GM18507 (cell line): ENCODE results near the gene PRKCE.

Source experiments
- DNase-seq: peaks from one replicate; pipeline ENCODE4 v3.0.0; 2011; ENCODE audit warnings: low read depth; ENCODE audit not compliant: insufficient read length; ENCODE audit errors: extremely low spot score
- FAIRE-seq: peaks from 2 replicates; lab custom pipeline; 2011; peaks lifted over from hg19 to GRCh38; lab: Jason Lieb, UNC

PRKCE gene

DNA sequence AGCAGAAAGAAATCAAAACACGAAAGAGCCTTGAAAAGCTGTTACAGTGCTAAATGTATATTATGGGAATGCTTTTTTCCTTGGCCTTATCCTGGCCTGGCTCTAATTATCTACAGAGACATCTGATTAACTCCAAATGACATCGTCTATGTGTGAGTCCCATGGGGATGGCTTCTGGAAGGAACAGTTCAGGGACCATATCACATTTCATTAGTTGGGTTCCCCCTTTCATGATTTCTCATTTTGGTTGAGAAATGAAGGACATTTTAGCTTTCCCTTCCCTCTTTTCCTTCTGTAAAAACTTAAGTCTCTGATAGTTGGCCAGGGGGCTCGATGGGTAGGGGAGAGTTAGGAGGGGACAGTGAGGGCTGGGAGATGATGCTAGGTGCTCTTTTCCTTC, 116.7 kb downstream of the PRKCE start:
- no peak for FAIRE-seq
- no peak for DNase-seq

DNA sequence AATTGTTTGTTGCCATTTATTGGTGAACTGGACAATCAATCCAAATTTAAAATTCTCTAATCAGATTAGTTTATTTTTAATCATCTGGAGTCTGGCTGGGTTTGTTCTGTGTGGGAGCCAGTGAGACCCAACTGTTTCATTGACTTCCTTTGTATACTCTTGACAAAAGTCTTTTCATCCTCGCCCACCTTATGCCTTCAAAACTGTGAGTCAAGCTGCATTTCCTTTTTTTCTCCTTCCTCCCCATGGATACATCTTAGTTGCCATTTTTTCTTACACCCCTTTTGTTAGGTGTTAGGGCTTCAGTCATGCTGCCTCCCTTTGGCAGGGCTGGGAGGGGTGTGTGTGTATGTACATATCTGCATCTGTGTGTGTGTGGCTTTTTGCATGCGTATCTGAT, 117.6 kb downstream of the PRKCE start:
- no peak for FAIRE-seq
- DNase-seq, result no peak

DNA sequence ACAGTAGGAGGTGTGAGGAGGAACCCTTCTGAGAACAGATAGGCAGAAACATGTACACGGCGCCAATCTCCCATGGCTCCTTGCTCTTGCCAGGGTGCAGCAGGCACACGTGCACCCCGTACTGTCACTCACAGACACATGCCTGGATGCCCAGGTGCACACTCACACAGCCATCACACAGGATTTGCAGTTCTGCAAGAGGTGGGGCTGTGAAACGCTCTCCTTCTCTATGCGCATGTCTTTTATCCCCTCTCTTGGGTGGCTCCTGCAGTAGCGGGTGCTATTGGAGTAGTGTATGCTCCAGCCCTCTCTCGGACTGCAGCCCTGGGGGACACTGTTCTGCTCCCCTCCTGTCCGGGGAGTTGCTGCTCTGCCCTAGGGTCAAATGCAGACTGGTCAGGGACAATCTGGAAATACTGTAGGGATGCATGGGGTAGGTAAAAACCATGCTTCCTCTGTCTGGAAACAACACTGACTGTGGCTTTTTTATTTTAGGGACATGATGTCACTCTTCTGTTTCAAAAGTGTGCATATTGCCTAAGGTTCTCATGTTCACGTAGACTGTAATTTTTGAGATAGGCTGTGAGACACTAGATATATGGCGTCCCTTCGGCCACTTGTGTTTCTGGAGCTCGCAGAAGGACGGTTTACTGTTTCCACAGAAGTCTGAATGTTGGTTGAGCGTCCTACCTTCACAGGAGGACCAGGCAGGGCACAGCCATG, 118.5 kb downstream of the PRKCE start:
- DNase-seq (no peak), FAIRE-seq (no peak)

GRCh38 chr2:45770811-45771210, 119.3 kb downstream of the PRKCE start:
- FAIRE-seq (no peak), DNase-seq (no peak)

GRCh38 chr2:45771261-45771660, 119.8 kb downstream of the PRKCE start:
- DNase-seq (no peak), FAIRE-seq (no peak)

- FAIRE-seq, result no peak
Observed at GRCh38 chr2:45772038-45772437, 120.6 kb downstream of the PRKCE start.

GRCh38 chr2:45773909-45774308, 122.4 kb downstream of the PRKCE start:
- DNase-seq, result no peak
- FAIRE-seq, result no peak

More at GRCh38 chr2:45772038-45772437, 120.6 kb downstream of the PRKCE start:
- DNase-seq, result no peak

- DNase-seq (no peak), FAIRE-seq (no peak)
Observed at GRCh38 chr2:45774688-45775244, 123.3 kb downstream of the PRKCE start.

DNA sequence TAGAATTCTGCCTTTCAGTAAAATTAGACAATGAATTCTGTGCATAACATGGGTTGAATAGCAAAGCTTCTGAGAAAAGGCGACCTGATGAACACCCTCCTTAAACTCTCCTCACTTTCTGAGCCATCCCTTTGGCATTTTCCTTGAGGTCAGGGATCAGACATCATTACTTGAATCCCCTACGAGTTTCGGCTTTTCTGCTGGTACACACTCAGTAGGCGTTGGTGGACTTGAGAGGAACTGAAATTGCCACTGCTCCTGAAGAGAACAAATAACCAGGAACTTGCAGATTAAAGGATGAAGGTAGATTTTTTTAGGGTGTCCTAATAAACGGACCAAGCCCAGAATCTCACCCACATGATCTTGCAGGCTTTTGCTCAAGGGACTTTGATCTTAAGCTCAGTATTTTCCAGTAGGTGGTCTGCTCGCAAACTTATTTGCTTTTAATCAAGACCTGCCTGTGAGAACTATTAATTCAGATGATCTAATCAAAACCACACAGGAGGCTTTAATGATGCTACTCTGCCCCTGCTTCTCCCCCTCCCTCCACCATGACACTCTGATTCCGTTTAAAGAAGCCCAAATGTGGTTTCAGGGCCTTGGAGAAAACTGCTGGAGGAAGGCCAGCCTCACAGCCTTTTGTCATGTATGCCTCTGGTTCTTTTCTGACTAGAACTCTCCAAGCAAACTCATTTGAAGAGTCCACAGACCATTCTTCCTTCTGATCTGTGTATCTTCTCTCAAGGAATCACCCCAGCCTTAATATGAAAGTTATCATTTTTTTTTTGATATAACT, 124.9 kb downstream of the PRKCE start:
- no peak for DNase-seq
- no peak for FAIRE-seq

DNA sequence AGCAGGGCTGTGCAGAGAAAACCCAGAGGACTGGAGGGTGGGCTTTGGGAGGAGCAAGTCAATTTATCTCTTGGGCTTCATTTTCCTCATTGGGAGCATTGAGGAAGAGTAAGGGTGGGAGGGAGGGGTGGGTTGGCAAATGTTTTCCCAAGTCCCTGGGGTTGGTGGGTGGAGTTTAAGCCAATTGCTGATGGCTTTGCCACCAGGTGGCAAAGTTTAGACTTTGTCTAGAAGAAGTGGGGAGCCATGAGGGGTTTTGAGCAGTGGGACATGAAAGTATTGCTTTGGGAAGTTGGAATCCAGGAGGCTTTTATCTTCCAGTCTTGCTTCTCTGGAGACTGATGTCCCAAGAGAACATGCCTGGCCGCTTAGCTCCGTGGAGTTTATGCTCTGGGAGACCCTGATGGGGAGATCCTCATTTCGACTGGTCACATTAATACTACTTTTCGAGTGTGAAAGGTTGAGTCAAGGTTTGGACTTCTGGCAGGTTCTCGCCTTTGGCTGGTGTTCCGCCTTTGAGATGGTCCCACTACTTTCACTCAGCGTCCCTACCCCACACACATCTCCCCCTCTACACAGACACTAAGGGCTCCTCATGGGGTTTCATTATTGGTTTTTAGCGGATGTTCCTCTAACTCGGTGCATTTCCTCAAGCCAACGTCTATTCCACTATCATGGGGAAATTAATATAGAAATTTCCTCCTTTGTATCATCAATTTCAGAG, 126.7 kb downstream of the PRKCE start:
- DNase-seq, result no peak
- no peak for FAIRE-seq

GRCh38 chr2:45778720-45779171, 127.3 kb downstream of the PRKCE start:
- FAIRE-seq, result peak; percentile 77
- DNase-seq, result peak; percentile 50

DNA sequence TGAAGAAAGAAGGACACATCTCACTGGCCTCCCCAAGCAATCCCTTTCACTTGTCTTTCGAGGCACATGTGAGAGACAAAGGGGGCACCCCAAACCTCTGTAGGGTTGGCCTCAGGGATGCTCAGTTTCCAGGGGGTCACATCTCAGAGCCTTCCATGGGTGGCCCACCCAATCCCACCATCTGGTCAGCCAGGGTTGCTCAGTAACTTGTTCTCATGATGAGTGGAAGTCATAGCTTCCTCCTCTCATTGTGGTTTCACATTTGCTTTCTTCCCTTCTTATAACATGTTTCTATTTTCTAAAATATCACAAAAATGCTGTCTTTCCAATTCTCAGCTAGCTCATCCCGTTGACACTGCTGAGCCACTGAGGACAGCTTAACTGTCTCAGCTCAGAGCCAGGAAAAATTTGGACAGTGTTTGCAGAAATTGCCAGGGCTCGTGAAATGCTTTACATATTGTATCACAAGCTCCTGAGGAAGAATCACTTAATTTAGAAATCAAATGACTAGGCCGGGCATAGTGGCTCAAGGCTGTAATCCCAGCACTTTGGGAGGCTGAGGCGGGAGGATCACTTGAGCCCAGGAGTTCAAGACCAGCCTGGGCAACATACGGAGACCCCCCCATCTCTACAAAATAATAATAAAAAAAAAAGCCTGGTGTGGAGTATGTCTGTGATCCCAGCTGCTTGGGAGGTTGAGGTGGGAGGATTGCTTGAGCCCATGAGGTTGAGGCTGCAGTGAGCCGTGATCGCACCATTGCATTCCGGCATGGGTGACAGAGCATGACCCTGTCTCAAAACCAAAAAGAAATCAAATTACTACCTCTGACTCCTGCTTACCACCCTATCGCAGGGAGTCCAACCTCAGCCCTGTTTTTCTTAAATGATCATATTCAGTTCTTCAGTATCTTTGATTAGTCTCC, 129.3 kb downstream of the PRKCE start:
- DNase-seq, result no peak

DNA sequence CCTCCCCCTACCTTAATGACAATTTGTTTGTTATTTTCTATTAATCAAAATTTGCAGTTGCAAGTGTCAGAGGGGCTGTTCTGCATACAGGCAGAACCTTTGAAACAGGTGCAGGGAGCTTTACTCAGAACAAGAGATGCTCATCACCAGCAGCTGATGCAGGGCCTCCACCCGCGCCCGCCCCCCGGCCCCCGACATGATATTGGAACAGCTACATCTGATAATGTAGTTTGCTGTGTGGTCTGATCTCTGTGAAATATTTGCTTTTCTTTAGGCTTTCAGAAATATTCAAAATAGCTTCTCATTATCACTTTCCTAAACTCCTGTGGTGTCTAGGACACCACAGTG, 130.0 kb downstream of the PRKCE start:
- peak; percentile 9 for DNase-seq
- FAIRE-seq, result no peak

More for the DNA sequence above, 129.3 kb downstream of the PRKCE start:
- peak; percentile 69 for FAIRE-seq

DNA sequence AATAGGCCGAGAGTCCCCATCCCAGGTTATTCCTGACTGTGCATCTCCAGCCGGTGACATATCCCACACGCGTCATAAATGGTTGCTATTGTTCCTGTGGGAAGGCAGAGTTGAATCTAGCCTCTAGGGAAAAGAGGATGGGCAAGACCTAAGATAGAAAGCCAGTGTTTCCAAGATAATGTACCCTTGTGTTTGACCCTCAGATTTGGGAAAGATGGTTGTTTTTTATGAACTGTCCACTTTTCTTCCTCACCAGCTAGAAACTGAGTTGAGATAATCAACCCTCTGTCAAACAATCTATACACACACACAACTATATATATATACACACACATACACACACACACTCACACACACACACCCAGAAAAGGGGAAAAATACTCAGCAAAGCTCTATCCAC, 131.0 kb downstream of the PRKCE start:
- DNase-seq, result no peak
- no peak for FAIRE-seq

GRCh38 chr2:45782986-45783385, 131.5 kb downstream of the PRKCE start:
- DNase-seq, result no peak
- no peak for FAIRE-seq

DNA sequence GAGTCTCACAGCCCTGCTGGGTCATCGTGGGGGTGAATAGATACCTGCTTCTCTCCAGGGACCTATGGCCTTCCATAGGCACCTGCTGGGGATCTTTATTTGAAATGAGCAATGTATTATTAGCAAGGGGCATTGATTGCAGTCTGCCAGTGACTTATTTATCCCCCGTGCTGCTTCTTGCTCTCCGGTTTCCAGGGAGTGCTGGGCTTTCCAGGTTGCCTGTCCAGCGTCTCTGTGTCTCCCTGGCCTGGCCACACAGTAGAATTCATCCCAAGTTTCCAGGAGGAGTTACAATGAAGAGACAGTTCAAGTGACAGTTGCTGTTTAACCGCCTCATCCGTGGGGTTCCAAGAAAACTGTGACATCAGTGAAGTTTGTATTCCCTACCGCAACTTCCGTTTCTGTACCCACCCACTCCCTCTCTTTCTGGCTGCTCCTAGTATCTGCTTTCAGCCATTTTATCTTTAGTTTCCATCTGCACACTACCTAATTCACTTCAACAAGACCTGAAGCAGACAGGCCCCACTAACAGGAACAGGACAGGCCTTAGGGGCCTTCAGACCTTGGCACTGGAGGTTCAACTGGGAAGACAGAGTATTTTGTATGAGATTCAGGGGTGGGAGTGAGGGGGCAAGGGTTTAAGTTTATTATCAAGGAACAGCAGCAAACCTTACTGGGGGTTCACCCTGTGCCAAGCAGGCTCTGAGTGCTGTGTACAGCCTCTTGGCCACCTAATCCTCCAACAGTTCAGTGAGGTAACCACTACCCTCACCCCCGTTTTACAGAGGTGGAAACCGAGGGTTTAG, 134.8 kb downstream of the PRKCE start:
- no peak for FAIRE-seq

DNA sequence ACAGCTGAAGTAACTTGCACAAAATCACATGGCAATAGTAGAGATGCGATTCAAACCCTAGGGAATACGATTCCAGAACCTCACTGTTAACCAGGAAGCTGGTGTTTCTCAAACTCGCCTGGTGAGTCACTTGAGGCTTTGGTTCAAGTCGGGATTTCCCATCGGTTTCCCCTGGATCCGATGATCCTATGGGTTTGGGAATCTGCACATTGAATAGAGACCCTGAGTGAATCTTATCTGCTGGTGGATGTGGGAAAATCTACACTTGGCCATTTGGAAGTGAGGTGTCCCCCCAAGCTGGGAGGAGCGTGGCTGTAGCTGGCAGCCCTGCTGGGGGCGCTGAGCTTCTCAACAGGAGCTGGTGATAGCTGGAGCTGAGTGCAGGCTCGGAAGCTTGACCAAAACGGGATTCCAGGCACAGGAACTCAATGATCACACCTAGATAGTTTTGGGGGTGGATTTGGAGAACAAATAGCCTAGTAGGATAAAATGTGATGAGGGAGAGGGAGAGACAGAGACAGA, 135.4 kb downstream of the PRKCE start:
- FAIRE-seq, result no peak

More for the DNA sequence above, 134.8 kb downstream of the PRKCE start:
- DNase-seq, result no peak

DNA sequence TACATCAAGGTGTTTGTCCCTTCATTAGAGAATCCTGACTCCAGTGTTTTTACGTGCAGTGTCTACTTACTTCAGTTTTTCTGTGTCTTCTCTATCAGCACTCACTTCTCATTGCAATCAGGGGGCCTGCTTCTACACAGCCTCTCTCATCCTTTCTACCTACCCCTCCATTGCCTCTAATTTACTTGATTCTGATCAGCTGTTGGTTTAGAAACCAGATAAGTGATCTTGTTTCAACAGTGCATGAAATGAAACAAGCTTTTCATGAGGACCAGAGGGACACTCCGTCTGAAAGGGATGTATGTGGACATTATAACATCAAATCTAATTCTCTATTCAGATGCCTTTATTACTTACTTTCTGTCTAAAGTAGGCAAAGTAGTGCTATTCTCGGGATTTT, 136.9 kb downstream of the PRKCE start:
- no peak for DNase-seq
- no peak for FAIRE-seq

More for the DNA sequence above, 135.4 kb downstream of the PRKCE start:
- DNase-seq, result no peak
